Urinary bladder (tissue), 4 donors: ENCODE data around the gene CD46. TPM values are rescaled to one million over a fixed set of nuclear protein-coding genes. Genes with fewer than 3 reads are reported as not detected.

Experiments
- DNase-seq: peaks from one replicate; pipeline ENCODE4 v3.0.0-alpha.2; 2015; ENCODE audit errors: extremely low spot score
- H3K27ac ChIP-seq: one replicate; pipeline ENCODE4 v1.5.1; 2013; ENCODE audit warnings: low read depth, mild to moderate bottlenecking, moderate library complexity
- H3K36me3 ChIP-seq: one replicate; pipeline ENCODE4 v1.6.1; 2013; ENCODE audit warnings: mild to moderate bottlenecking, moderate library complexity; ENCODE audit not compliant: insufficient read depth
- H3K4me1 ChIP-seq: one replicate; pipeline ENCODE4 v1.6.1; 2013; ENCODE audit warnings: mild to moderate bottlenecking, moderate library complexity; ENCODE audit not compliant: insufficient read depth
- H3K4me3 ChIP-seq: one replicate; pipeline ENCODE4 v1.5.1; 2013; ENCODE audit warnings: low read depth, low read length
- WGBS: extraction: QIAGEN DNeasy Blood & Tissue Kit; methylation state at CpG from one replicate; pipeline ENCODE4 v1.1.7; 2013; 5-methylcytosine and 5-hydroxymethylcytosine counted together
- polyA plus RNA-seq: library from polyadenylated mRNA; stranded (reverse); fragments of 200-250 nt; gene quantifications from one replicate; pipeline ENCODE4 v1.2.3, GENCODE V29; 2013
- total RNA-seq: library from RNA; depleted of rRNA; stranded (reverse); fragments of >200 nt; gene quantifications from one replicate; pipeline ENCODE4 v1.2.3, GENCODE V29; 2014
- donor health status: healthy with polysubstance abuse.
- donor health status: healthy.

CD46 gene
- total and polyA plus RNA-seq, 2 donors: 97.9 to 314 TPM

DNA sequence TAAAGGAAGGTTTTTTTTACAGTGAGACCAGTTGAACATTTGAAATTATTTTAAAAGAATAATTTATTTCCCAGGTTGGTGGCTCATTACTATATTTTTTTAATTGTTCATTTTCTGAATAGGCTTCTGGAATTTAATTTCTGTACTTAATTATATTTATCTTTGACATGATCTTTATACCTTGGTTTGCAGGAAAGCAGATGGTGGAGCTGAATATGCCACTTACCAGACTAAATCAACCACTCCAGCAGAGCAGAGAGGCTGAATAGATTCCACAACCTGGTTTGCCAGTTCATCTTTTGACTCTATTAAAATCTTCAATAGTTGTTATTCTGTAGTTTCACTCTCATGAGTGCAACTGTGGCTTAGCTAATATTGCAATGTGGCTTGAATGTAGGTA is 41.5 kb downstream of the CD46 start:
- H3K27ac ChIP-seq: no peak overlapping the region
- no peak for DNase-seq
- no peak overlapping the region for H3K4me3 ChIP-seq
- H3K36me3 ChIP-seq: no peaks in the 10 kb centered on the region
- H3K4me1 ChIP-seq: peaks cover 2% of the 10 kb centered on the region

DNA sequence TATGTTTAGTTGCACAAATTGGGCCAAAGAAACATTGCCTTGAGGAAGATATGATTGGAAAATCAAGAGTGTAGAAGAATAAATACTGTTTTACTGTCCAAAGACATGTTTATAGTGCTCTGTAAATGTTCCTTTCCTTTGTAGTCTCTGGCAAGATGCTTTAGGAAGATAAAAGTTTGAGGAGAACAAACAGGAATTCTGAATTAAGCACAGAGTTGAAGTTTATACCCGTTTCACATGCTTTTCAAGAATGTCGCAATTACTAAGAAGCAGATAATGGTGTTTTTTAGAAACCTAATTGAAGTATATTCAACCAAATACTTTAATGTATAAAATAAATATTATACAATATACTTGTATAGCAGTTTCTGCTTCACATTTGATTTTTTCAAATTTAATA is 43.0 kb downstream of the CD46 start:
- peaks cover 2% of the 10 kb centered on the region for H3K4me1 ChIP-seq
- 42% methylated on average over 2 of the region's 2 CpGs for WGBS
- no peaks in the 10 kb centered on the region for H3K36me3 ChIP-seq
- DNase-seq: no peak
- no peak overlapping the region for H3K4me3 ChIP-seq
- H3K27ac ChIP-seq: no peak overlapping the region

DNA sequence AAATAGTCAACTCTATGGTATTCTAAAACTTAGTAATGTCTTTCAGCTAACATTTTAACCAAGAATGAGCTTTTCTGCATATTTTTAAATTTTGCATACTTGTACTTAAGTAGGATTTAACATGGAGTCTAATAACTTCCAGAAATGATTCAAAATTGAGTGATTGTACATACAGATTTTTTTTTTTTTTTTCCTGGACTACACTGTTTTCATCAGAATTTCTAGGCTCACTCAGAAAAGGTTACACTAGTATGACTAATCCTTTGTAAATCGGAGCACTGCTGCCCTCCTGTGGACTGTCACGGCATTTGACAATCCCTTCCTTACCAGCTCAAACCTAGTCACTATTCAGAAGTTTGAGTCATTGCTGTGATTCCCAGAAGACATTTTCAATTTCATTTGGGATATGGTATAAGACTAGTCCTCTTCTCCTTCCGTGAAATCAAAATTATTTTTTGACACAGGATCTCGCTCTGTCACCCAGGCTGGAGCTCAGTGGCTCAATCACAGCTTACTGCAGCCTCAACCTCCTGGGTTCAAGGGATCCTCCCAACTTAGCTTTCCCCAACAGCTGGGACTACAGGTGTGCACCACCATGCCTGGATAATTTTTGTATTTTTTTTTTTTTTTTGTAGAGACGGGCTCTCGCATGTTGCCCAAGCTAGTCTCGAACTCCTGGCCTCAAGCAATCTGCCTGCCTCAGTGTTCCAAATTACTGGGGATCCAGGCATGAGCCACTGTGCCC is 45.5 kb downstream of the CD46 start:
- 52% methylated on average over 7 of the region's 7 CpGs for WGBS
- Histone ChIP-seq H3K27ac (peak overlapping the region; percentile 30), H3K4me1 (peaks cover 2% of the 10 kb centered on the region), H3K36me3 (no peaks in the 10 kb centered on the region), H3K4me3 (no peak overlapping the region)
- peak; percentile 55 for DNase-seq

DNA sequence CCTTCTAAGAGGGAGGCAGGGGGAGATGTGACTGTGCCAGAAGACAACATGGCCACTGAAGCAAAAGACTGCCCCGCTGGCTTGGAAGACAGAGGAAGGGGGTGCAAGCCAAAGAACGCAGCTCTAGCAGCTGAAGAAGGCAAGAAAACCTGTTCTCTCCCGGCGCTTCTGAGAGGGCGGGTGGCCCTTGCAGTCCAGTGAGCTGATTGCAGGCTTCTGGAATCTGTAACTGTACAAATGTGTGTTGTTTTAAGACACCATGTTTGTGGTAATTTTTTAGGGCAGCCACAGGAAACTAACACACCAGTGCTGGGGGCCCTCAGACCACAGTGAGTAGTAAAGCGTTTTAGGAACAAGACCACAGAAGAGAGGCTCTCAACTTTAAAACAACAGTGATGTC is 47.0 kb downstream of the CD46 start:
- 57% methylated on average over 6 of the region's 6 CpGs for WGBS
- Histone ChIP-seq H3K36me3 (no peaks in the 10 kb centered on the region), H3K4me3 (no peak overlapping the region), H3K27ac (peak overlapping the region; percentile 1), H3K4me1 (peaks cover 2% of the 10 kb centered on the region)
- no peak for DNase-seq

DNA sequence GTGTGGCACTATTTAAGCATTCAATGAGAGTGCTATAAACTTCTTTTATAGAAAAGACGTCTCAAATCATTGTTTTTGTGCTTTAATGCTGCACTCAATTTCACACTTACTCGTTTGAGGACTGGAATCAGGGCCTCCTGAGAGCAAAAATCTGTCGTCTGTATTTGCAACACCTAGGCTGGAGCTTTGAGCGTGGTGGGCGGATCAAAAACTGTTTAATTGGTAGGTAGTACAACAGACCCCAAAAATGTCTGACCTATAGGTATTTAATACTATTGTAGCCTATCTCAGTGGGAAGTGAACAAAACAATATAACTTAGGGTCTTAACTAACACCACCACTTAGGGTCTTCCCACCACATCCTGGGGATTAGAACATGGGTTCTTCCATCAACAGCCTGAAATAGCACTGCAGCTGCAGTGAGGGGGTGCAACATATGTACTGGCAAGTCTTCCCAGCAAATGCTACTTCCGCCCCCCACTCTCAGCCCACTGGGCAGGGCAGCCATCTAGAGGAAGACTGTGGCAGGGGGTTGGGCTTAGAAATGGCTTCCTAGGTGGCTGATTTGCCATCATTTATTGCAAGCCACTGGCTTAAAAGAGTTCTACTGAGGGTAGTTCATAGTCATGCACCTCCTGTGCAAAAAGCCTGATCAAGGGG is 48.3 kb downstream of the CD46 start:
- 76% methylated on average over 6 of the region's 6 CpGs for WGBS
- Histone ChIP-seq H3K36me3 (no peaks in the 10 kb centered on the region), H3K4me1 (no peaks in the 10 kb centered on the region), H3K27ac (no peak overlapping the region), H3K4me3 (no peak overlapping the region)
- no peak for DNase-seq

DNA sequence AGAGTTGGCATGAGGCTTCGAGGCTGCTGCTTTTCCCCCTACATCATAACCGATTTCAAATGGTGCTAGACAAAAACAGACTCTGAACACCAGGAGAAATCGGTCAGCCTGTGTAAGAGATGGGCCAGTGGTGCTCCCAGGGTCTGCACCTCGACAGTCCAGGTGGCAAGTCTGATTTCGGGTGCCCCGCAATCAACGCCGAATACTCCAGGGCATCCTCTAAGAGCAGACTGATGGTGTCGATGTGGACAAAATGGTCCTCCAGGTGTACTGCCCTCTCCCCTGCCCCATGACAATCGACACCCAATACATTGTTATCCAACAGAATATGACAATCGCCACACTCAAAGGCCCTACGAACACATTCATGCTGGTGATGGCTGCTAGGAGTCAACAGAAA is 50.0 kb downstream of the CD46 start:
- Histone ChIP-seq H3K27ac (no peak overlapping the region), H3K4me1 (no peaks in the 10 kb centered on the region)
- 91% methylated on average over 12 of the region's 12 CpGs for WGBS

DNA sequence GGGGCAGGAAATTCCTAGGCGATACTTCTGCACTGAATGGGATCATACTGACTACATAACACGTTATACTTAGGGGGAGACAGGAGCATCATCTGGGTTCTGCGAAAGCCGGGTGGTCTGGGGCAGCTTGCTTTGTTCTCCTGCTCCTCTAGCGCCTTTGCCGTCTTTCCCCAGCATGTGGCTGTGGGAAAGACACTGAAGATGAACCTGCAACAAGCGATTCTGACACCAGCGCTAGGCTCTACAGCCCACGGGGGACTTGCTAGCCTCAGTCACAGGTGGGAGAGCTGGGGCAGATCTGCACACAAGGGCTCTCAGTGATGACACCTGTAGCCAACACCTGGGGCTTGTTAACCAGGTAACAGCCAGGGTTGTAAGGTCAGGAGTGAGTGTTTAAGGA is 51.8 kb downstream of the CD46 start:
- WGBS: 77% methylated on average over 9 of the region's 9 CpGs
- H3K4me3 ChIP-seq: no peak overlapping the region
- H3K36me3 ChIP-seq: no peaks in the 10 kb centered on the region
- DNase-seq: no peak
- H3K4me1 ChIP-seq: no peaks in the 10 kb centered on the region
- H3K27ac ChIP-seq: no peak overlapping the region

More for the DNA sequence above, 50.0 kb downstream of the CD46 start:
- Histone ChIP-seq H3K4me3 (no peak overlapping the region), H3K36me3 (no peaks in the 10 kb centered on the region)
- no peak for DNase-seq

DNA sequence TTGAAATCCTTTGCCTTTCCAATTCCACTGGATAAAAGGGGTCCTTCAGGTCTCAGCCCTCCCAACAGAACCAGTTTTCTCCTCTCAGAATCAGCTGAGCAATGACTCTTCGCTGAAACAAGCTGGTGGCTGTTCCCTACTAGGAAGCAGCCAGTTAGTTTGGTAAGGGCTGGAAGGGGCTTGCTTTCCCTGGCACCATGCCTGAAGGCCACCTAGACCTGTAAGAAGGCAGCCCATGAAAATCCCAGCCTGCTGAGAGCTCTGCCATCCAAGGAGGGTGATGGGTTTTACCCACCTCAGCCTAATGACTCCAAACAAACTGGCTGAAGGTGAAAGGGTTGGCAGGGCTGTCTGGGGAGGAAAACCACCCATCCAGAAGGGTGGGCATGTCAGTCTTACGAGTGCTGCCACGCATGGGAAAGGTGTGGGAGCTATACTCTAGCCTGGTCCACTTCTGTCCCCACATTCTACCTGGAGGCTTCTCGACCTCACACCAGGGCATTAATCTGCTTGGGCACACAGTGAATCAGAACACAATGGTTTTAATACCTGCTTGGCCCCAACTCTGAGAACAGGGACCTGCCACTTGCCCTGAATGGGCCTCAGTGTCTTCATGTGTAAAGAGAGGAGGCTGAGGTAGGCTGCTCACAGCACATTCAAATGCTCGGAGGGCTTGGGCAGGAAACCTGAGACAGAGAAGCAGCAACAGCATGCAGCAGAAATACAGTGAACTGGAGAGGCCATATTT is 53.0 kb downstream of the CD46 start:
- DNase-seq: no peak
- Histone ChIP-seq H3K36me3 (no peaks in the 10 kb centered on the region), H3K27ac (peak overlapping the region; percentile 18), H3K4me3 (no peak overlapping the region), H3K4me1 (no peaks in the 10 kb centered on the region)
- WGBS: 91% methylated on average over 5 of the region's 5 CpGs

DNA sequence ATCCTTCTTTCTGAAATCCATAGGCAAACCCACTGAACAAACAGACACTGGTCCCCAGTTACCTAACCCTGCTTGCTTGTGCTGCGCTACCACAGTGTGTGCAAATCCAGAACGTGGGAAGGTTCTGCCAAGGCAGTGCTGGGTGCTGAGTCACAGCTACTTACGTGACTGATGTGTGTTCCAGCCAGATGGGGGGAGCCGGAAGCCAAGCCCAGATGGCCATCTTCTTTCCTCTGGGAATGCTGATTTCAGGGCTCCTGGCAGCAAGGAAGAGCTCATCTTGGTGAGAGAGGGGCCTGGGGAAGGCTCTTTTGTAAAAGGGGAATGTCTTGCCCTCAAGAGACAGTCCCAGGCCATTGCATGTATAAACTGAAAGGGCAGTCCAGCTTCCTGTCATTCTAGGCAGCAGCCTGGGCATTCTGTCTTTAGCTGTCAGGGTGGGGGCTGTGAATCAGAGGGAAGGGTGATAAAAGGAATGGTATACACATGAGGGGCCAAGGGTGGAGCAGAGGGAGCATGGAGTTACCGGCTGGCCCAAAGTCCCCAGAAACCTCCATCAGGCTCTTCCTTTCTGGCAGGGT is 54.1 kb downstream of the CD46 start:
- 40% methylated on average over 5 of the region's 5 CpGs for WGBS
- Histone ChIP-seq H3K4me1 (no peaks in the 10 kb centered on the region), H3K36me3 (no peaks in the 10 kb centered on the region), H3K27ac (peak overlapping the region; percentile 82), H3K4me3 (no peak overlapping the region)
- DNase-seq: no peak

DNA sequence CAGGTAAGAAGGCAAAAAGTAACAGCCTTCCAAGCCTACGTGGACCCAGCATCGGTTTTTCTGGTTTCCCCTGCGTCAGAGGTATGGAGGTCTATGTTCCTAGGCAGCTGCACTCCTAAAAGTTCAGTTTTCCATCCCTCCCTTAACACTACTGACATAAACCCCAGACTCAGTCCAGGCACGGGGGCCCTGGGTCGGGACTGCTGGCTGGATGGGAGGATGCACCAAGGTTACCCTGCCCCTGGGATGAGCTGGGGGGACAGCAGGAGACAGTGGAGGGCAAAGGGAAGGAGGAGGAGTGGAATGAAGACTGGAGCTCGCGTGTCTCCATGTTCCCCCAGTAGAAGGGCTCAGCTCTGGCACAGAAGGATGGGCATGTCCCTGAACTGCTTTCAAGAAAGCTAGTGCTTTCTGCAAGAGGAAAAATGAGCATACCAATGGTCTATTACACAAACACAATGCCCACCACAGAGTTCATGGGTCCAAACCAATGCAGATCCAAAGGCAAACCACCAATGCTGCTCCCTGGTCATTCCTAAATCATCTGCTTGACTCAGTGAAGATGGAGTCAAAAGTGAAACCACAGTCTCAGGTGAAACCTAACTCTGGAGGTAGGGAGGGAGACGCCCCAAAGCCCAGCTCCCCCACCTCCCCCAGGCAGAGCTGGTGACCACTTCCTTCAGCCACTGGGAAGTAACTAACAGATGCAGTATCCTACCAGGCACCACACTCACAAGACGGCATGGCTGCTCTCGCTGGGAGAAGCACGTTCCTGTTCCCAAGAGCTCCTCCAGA is 54.9 kb downstream of the CD46 start:
- no peak for DNase-seq
- Histone ChIP-seq H3K4me1 (no peaks in the 10 kb centered on the region), H3K27ac (peak overlapping the region; percentile 82), H3K4me3 (no peak overlapping the region), H3K36me3 (peaks cover 1% of the 10 kb centered on the region)
- 92% methylated on average over 11 of the region's 11 CpGs for WGBS

DNA sequence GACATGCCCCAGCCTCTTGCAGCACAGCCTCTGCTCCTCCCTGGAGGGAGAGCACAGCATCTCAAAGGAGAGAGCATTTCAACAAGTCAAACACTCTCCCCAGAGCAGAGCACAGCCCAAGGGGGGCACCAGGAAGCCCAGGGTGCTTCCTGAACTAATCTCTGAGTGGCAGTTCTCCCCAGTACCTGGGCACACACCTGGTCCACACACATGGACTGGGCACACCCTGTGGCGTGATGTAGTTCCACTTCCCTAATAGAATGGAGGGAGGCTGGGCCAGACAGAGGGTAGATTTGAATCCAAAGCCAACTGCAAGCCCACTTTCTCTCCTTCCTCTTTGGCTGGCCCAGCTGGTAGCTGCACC is 55.5 kb downstream of the CD46 start:
- H3K27ac ChIP-seq: peak overlapping the region; percentile 55
- WGBS: 91% methylated on average over 1 of the region's 1 CpG
- H3K36me3 ChIP-seq: peaks cover 2% of the 10 kb centered on the region
- no peak overlapping the region for H3K4me3 ChIP-seq
- H3K4me1 ChIP-seq: no peaks in the 10 kb centered on the region
- DNase-seq: no peak

DNA sequence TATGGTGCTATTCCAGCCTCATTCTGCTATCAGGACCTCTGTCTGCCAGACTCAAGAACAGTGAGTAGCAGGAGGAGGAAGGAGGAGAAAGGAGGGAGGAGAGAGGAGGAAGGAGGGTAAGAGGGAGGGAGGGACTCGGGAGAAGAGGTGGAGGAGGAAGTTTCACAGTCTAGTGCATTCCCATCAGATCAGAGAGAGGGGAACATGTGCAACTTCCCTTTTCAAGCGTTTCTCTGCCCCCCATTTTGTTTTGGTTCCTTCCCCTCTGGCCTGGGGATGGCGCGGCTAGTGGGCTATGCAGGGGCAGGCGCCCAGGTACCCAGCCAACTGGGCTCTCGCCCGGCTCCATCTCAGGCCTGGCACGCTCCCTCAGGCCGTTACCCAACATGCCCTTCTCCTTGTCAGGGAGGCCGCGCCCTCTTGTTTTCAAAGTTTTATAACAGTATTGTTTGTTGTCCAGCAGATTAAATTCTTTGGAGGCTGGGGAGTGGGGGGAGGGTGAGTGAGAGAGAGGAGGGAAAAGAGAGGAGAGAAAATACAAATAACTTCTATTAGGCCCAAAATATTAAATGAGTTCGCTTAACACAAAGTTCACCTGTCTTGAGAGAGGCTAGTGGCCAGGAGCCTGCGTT is 56.0 kb downstream of the CD46 start:
- peaks cover 2% of the 10 kb centered on the region for H3K36me3 ChIP-seq
- 81% methylated on average over 13 of the region's 13 CpGs for WGBS
- peak overlapping the region; percentile 55 for H3K27ac ChIP-seq
- DNase-seq: no peak
- H3K4me3 ChIP-seq: no peak overlapping the region
- H3K4me1 ChIP-seq: no peaks in the 10 kb centered on the region

DNA sequence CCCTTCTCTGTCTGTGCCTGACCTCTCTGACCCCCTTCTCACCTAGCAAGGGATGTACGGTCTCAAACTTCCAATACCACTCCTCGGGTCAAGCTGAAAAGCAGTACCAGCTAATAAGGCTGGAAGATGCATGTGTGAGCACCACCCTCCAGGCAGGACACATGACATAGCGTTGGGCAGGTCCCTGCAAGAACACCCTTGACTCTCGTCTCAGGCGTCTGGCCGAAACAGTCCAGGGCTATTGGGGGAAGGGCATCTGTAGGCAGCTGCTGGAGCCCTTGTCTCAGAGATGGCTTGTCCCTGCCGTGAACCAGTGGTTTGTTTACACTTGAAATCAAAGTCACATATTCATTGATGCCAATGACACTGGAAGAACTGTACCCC is 56.5 kb downstream of the CD46 start:
- Histone ChIP-seq H3K27ac (no peak overlapping the region), H3K36me3 (peaks cover 2% of the 10 kb centered on the region), H3K4me3 (no peak overlapping the region), H3K4me1 (no peaks in the 10 kb centered on the region)
- WGBS: 67% methylated on average over 7 of the region's 7 CpGs
- DNase-seq: no peak
